NCI-H345 (cell line): Measurements from ENCODE around the gene RCAN2.
A peak's percentile ranks its signal among the peaks of the same experiment; 100 is the strongest.
"Not testable (repeated sequence)": the region's sequence is repeated elsewhere in the genome, so short reads cannot be mapped to it uniquely, and the experiment has no call there.

ENCODE experiments used
- DNase-seq: peaks from one replicate; lab custom pipeline; 2025; lab: John Stamatoyannopoulos, UW

The RCAN2 gene

DNA sequence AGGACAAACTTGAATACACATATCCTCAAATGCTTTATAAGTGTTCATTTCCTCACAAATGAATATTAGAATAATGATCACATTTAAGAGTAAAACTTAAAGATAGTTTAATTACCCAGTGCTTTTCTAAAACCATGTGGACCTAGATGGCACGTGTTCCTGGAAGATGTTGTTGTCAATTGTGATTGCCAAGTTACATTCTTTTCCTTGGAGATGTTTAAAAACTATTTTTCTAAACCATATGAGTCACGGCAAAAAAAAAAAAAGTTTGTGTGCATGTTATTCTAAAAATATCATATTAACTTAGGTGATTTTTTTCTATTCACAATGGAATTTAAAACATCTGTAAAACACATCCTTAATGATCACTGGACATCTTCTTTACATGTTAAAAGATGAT lies 51.1 kb downstream of the RCAN2 start:
- DNase-seq = no peak

DNA sequence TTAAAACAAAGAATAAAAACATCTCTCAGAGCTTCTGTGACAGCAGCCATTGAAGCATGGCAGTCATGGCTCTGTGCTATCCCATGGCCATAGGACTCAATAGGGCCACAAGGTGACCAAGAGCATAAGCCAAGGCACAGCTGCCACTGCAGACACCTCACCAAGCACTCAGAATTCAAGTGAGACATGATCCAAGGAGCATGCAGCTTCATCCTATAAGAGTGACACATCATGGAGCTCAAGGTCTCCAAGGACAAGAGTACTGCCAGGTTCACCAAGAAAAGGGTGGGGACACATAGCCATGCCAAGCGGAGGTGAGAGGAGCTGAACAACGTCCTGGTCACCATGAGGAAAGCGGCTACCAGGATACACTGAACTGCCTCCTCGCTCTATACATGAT lies 53.0 kb downstream of the RCAN2 start:
- no peak for DNase-seq

DNA sequence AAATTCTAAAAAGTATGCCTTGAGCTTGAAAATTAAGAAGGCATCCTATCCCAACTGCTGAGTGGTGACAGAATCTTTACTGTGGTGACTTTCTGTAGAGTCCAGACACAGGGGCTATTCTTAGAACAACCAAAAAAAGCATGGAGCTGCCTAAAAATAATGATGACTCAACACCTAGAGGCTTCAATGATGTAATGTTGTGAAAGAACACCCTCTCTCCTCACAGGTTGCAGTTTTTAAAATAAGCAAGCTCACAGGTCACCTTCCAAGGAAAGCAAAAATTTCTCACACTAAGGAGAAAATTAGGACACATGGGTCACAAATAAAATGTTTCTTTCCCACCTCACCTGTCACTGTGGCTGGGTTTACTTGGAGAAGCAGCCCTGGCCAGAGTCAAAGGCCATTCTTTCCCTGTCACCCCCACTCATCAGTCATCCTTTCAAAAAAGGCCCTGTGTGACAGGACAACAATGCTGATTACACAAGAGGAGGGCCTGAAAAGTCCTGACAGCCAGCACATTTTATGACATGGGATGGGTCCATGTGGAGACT lies 53.5 kb downstream of the RCAN2 start:
- no peak for DNase-seq

DNA sequence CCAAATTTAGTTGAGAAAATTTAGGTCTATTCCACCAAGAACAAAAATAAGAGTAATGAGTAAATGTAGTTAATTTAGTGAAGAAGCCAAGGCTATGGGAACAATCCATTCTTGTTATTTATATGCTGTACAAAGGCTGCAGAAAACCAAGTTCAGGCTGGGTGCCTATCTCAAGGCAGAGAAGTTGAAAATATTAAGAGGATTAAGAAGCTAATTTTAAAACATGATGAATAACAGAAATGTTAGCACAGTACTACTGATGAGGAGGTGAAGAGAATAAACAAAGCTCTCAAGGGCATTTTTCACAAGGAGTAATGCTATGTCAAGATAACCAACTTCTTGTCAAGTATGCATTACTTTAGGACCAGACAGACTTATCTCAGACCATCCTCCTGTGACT lies 68.6 kb downstream of the RCAN2 start:
- no peak for DNase-seq

DNA sequence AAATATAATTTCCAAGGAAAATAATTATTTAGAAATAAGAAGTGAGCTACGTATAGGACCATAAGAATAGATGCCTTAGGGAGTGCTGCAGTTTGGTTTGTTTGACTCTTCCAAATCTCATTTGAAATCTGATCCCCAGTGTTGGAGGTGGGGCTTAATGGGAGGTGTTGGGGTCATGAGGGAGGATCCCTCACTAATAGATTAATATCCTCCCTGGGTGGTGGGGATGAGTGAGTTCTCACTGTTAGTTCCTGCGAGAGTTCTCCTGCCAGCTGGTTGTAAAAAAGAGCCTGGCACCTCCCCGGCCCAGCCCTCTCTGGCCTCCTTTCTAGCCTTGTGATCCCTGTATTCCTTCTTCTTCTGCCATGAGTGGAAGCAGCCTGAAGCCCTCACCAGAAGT lies 69.3 kb downstream of the RCAN2 start:
- DNase-seq = no peak

DNA sequence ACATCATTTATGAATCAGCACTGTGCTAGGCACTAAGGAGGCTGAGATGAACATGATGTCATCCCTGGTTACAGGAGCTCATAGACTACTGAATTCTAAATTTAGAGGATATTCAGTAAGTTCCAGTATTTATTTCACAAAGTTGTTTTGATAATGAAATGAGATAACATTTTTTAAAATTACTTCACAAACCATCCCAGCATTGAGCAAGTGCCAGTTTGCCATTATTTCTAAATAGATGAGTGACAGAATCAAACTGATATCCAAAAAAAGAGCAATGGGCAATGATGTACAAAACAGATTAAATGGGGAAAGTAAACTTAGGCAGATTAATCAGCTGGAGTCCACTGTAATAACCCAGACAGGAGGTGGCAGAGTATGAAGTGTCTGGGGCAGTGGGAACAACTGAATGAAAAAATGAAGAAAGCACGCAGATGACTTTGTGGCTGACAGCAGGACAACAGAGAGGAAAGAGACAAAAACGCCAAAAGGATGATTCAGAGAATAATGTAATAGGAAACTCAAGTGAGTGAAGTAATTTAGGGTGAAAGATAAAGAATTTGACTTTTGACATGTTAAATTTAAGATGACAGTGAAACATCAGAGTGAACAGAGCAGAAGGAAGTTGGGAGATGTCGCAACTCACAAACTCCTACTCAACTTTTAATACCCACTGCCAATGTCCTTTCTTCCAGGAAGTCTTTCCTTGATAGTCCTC lies 70.2 kb downstream of the RCAN2 start:
- no peak for DNase-seq

DNA sequence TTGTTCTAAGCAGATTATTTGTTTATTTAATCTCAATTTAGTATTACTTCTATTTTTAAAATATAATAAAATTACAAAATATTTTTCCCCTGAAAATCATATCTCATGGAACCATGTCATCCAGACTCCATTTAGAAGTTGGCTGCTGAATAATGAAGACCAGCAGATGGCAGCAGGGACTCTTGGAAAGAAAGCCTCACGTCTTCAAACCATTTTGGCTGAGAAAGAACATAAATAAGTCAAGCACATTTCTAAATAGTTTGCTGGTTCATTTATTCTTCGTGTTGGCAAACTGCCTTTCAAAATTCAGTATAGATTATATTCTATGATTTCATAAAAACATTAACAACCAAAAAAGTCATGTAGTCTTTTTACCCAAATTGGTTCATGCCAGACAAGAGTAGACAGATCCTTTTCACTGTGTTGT lies 71.7 kb downstream of the RCAN2 start:
- peak; percentile 68 for DNase-seq

DNA sequence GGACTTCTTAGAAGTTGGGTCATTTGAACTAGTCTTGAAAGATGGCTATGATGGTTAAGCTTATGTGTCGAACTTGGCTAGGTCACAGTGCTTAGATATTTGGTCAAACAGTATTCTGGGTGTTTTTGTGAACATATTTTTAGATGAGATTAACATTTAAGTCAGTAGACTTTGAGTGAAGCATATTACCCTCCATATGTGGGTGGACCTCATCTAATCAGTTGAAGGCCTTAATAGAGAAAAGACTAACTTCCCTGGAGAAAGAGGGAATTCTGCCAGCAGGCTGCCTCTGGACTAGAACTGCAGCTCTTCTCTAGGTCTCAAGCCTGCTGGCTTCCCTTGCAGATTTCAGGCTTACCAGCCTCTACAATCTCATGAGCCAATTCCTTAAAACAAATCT lies 76.9 kb downstream of the RCAN2 start:
- DNase-seq = no peak

DNA sequence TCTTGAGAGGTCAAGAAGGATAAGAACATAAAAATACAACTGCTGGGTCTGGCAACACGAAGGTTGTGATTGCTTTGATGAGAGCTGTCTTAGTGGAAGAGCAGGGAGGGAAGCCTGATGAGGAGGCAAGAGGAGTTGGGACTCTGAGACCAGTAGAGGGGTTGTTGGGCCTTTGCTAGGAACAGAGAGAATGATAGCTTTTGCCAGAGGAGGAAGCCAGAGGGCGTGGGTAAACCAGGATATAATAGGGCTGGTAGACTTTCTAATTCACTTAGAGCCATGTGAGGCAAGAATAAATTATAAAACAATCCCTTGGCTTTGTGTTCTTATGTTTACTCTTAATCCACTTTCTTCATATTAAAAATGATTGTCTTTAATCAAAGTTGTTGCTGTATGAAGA lies 78.6 kb downstream of the RCAN2 start:
- no peak for DNase-seq

DNA sequence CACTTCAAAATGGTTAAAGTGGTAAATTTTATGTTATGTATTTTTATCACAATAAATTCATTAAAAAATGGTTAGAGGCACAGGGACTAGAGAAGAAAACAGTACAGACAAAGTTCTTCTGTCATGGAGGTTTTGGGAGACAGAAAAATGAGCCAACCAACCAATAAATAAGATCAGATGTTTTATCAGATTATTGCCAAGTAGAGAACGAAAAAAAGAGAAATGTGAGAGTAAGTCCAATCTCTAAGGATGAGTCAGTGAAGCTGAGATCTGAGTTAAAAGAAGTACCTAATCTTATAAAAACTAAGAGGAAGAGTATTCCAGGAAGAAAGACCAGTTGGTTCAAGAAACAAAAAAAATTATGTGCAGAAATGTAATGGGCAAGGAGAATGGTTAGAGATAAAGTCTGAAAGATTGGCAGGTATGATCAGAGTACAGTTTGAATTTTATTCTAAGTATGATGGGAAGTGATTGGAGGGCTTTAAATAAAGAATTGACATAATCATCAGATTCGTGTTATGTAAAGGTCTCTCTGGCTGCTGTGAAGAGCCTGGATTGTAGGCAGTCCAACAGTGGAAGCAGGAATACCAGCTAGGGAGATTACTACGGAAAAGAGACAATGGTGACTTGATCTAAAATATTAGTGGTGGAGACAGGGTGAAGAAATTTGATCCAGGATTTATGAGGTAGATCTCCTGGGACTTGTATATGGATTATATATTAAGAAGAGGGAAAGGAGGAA lies 79.6 kb downstream of the RCAN2 start:
- no peak for DNase-seq

DNA sequence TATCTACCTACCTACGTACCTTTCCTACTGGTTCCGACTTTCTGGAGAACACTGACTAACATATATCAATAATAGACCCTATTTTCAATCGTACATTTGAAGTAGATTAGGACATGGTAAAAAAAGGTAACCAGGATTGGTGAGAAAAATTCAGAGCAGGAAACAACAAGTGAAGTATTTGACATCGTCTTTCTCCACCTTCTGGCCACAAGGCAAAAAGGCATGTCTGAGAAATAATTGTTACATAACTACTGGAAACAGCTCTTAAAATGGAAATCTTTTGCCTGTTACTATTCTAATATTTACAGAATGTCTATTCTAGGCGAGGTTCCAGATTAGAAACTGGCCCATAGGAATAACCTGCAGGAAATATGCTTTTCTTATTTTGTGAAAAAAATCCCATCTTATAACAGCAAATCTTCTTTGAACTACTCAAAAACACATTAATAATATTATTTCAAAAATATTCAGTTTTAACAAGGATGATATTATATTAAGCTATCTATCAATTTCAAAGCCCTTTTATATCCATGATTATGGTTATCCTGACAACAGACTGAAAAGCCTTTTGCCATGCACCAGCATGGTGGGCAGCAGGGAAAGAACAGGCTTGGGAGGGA lies 80.8 kb downstream of the RCAN2 start:
- peak; percentile 43 for DNase-seq

DNA sequence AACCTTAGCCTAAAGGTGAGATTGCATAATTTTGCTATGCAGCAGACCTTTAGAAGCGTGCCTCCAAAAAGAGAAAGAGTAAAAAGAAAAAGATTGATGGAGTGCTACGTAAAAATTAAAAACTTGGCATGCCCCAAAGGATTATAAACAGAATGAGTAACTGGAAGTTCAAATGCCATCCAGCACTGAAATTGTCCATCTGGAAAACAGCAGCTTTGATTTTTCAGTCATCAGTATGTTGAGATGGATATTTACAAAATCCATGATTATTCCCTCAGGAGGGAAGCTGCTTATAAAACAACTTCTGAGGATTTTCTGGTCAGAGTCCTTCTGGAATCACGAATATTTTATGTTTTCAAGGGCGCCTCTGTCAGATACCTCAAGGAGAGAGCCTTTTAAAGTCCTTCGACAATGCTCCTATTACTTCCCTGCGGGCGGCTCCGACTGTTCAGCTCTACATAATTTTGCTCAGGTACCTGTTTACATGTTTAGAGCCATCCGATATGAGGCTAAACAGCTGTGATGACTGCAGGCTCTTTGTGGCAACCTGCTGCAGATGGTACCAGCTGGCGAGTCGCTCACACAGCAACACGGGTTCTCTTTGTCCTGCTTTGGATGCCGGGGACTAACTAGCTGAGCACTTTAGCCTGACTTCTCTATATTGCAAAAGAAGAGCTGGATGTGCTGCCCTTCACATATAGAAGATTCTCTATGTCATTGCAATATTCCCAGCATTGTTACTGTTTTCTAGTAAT lies 83.3 kb downstream of the RCAN2 start:
- DNase-seq = no peak

DNA sequence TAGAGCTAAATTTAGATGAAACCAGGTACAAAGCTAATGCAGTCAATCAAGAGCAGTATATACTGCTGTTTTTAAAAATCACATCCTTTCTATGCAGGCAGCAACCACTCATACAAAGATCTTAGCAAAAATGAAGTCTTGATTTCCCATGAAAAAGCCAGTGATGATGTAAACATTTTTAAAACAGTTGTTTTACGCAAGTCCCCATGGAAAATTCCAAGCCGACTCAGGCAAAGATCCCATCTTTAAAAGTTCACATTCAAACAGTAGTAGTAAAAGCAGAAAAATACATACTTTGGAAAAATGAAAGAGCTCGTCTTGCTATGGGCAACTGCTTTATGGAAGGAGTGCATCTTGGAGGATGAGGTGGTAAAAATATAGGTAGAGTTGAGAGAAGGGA lies 84.0 kb downstream of the RCAN2 start:
- no peak for DNase-seq

DNA sequence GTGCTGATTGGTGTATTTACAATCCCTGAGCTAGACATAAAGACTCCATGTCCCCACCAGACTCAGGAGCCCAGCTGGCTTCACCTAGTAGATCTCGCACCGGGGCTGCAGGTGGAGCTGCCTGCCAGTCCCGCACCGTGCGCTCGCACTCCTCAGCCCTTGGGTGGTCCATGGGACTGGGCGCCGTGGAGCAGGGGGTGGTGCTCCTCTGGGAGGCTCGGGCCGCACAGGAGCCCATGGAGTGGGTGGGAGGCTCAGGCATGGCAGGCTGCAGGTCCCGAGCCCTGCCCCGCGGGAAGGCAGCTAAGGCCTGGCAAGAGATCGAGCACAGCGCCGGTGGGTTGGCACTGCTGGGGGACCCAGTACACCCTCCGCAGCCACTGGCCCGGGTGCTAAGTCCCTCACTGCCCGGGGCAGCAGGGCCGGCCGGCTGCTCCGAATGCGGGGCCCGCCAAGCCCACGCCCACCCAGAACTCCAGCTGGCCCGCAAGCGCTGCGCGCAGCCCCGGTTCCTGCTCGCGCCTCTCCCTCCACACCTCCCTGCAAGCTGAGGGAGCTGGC lies 85.5 kb downstream of the RCAN2 start:
- not testable (repeated sequence) for DNase-seq

DNA sequence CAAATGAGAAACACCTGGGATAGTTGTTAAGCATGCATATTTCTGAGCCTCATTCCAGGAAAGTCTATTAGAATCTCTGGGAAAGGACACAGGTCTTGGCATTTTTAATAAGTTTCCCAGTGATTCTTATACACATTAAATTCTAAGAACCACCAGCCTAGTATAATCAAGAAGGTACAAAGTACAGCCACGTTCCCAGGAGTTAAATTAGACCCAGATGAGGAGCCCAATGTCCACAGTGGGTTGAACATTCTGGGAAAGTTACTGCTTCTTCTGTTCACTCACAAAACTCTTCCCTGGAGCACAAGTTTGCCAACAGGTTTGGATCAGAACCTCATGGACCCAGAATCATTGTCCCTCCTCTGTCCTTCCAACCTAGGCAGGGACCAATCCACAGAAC lies 90.4 kb downstream of the RCAN2 start:
- no peak for DNase-seq

DNA sequence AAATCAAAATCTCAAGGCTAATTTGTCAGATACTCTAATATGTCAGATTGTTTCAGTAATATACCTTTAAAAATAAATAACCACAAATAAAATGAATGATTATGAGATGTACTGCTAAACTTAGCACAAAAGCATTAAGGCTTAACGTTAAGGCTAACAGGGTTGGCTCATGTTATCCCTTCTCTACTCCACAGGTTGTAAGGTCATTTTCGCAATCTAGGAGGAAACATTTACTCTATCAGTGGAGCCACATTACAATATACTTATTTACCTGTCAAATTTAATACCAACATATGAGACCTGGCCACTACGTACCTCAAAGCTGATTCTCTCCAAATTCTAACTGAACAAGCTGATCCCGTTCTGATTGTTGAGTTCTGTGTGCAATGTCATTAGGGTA lies 95.7 kb downstream of the RCAN2 start:
- no peak for DNase-seq

DNA sequence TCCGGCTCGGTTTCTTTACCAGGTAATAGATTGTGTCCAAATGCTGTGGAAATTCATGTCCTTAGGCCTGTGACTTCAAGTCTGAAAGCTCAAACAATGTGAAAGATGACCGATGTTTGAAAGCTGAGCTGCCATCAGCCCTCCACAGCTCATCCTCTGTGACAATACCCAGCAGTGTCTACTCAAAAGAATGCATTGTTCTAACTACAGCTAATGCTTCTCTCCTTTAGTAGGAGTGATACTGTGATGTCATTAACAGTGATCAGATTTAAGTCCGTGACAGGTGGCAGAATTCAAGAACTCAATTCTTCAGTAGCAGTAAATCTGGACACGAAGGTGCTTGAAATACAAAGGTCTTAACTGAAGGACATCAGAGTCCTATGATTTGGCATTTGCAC lies 97.3 kb downstream of the RCAN2 start:
- DNase-seq = no peak

DNA sequence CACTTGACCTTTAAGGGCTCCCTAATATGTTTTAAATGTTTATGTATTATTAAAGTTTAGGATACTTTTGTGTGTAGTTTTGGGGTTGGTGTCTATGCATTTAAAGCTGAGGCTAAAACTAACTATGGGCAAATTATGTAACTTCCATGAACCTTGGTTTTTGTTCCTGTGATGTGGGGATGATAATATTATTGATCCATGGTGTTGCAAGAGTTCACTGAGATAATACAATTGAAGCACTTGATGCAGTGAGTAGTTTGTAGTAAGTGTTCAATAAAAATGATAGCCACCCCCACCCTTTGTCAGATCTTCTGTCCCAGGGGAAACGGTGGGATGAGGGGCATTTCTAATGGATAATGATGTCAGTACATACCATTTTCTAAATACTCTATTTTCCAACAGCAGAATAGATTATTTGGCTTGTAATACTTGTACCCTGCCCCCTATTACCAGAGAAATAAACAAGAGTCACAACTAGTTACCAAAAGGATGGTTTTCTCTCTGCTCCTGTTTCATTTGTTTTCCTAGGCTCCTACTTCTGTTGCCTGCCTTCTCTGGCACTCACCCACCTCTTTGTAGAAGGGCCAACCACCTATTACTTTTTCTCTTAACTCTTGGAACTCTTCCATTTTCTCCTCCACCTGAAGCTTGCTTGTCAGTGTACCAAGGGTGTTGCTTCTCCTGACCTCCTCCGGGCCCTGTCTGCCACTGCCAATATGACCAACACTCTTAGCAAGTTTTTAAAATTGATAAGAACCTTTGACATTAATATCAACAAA lies 97.9 kb downstream of the RCAN2 start:
- no peak for DNase-seq

DNA sequence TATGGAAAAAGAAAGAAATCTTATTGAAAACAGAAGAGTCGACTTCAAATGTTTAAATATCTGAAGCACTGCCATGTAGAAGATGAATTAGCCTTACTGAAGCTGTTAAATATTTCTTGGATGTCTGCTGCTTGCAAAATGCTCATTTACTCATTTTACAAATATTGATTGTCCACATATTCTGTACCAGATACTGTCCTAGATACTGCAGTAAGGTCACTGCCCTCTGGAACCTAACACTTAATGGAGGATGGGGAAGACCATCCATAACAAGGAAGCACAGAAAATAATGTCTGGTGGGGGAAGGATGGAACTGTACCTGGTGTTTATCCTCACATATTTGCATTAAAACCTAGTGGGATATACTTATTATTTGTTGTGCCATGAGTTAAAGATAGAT lies 99.0 kb downstream of the RCAN2 start:
- no peak for DNase-seq

DNA sequence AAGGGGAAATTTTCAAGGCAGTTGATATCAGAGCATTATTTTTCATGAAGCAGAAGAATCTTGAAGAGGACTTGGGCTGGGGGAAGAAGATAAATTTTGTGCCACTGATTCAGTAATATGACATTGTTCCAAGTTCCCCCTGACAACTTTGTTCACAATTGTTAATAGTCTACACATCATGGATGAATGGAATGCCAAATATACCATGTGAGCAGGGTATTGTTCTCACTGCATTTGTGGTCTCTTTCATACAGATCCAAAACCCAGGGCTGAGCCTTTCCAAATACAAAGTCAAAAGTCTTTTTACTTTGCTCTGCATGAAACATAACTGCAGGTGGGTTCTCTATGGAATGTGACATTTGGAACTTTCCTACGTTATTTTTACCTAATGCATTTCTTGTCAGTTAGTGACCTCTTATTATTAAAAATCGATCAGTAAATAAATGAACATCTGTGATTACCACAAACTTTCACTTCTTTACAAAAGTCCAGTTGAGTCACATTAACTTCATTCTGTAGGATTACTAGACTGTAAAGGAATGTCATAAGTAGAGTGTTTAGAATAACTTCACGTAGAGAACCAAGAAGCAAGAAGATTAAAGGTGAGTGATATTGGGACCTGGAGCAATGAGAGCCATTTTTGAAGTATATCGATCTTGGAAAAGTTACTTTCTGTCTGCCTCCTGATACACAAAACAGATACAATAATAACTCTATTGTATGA lies 100.9 kb downstream of the RCAN2 start:
- DNase-seq = no peak

DNA sequence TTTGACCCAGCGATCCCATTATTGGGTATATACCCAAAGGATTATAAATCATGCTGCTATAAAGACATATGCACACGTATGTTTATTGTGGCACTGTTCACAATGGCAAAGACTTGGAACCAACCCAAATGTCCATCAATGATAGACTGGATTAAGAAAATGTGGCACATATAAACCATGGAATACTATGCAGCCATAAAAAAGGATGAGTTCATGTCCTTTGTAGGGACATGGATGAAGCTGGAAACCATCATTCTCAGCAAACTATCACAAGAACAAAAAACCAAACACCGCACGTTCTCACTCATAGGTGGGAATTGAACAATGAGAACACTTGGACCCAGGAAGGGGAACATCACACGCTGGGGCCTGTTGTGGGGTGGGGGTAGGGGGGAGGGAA lies 103.5 kb downstream of the RCAN2 start:
- DNase-seq = not testable (repeated sequence)
